SJSA1 (cell line): Measurements from ENCODE around the gene ERVMER34-1. TPM values are rescaled to one million over a fixed set of nuclear protein-coding genes. Genes with fewer than 3 reads are reported as not detected.
A peak's percentile ranks its signal among the peaks of the same experiment; 100 is the strongest.

ENCODE experiments used
- DNase-seq, 2 experiments: peaks; one replicate each; pipeline ENCODE4 v3.0.0-alpha.2; 2015 to 2020; ENCODE audit warnings: low spot score in 2 of 2, low read depth in 1 of 2
- H3K27ac ChIP-seq: fragments of 250-450 bp; sonication (Bioruptor Pico); 2 replicates; pipeline ENCODE4 v1.5.1; 2020; ENCODE audit warnings: mild to moderate bottlenecking, moderate library complexity
- H3K27me3 ChIP-seq: fragments of 250-450 bp; sonication (Bioruptor Pico); replicated peaks from 2 replicates; pipeline ENCODE4 v1.5.1; 2020; ENCODE audit warnings: mild to moderate bottlenecking, moderate library complexity
- H3K36me3 ChIP-seq: fragments of 250-450 bp; sonication (Bioruptor Pico); 2 replicates; pipeline ENCODE4 v1.5.1; 2020; ENCODE audit warnings: mild to moderate bottlenecking
- H3K4me1 ChIP-seq: fragments of 250-450 bp; sonication (Bioruptor Pico); replicated peaks from 2 replicates; pipeline ENCODE4 v1.6.1; 2021; ENCODE audit warnings: mild to moderate bottlenecking
- H3K4me3 ChIP-seq: fragments of 250-450 bp; sonication (Bioruptor Pico); 2 replicates; pipeline ENCODE4 v1.5.1; 2020; ENCODE audit warnings: mild to moderate bottlenecking
- H3K9me3 ChIP-seq: fragments of 250-450 bp; sonication (Bioruptor Pico); replicated peaks from 2 replicates; pipeline ENCODE4 v1.5.1; 2020; ENCODE audit warnings: mild to moderate bottlenecking
- total RNA-seq: library from RNA; depleted of rRNA; stranded (reverse); fragments of >200 nt; shearing (Covaris generic); gene quantifications from 2 replicates; pipeline ENCODE4 v1.2.3, GENCODE V29; 2014

ERVMER34-1 gene
- total RNA-seq, 1 experiment from 2014 or later, result not detected

GRCh38 chr4:52714597-52715254 lies 36.5 kb downstream of the ERVMER34-1 start:
- Histone ChIP-seq H3K27me3 (no peaks in the 10 kb centered on the region), H3K27ac (no peak overlapping the region), H3K36me3 (peaks cover 52% of the 10 kb centered on the region), H3K4me3 (no peak overlapping the region), H3K4me1 (peaks cover 21% of the 10 kb centered on the region), H3K9me3 (no peaks in the 10 kb centered on the region)
- no peak for DNase-seq

- Histone ChIP-seq H3K4me3 (peak overlapping the region; percentile 76), H3K36me3 (peaks cover 48% of the 10 kb centered on the region), H3K9me3 (no peaks in the 10 kb centered on the region), H3K27me3 (no peaks in the 10 kb centered on the region), H3K27ac (no peak overlapping the region), H3K4me1 (peaks cover 21% of the 10 kb centered on the region)
- DNase-seq, result no peak
These were observed 37.7 kb downstream of the ERVMER34-1 start for GRCh38 chr4:52713456-52713937.

- Histone ChIP-seq H3K36me3 (peaks cover 48% of the 10 kb centered on the region), H3K27ac (peak overlapping the region; percentile 59), H3K4me1 (peaks cover 21% of the 10 kb centered on the region), H3K9me3 (no peaks in the 10 kb centered on the region), H3K27me3 (no peaks in the 10 kb centered on the region), H3K4me3 (peak overlapping the region; percentile 76)
- DNase-seq, result peak; percentile 93 to 99
These were observed 38.7 kb downstream of the ERVMER34-1 start for GRCh38 chr4:52712251-52713130.

- H3K27ac ChIP-seq, result no peak overlapping the region
- no peaks in the 10 kb centered on the region for H3K9me3 ChIP-seq
- no peaks in the 10 kb centered on the region for H3K27me3 ChIP-seq
- DNase-seq, result no peak
- peaks cover 45% of the 10 kb centered on the region for H3K36me3 ChIP-seq
- H3K4me3 ChIP-seq, result peak overlapping the region; percentile 76
- H3K4me1 ChIP-seq, result peaks cover 21% of the 10 kb centered on the region
These were observed 39.4 kb downstream of the ERVMER34-1 start for GRCh38 chr4:52711834-52712250.

GRCh38 chr4:52711272-52711671 lies 40.0 kb downstream of the ERVMER34-1 start:
- H3K9me3 ChIP-seq, result no peaks in the 10 kb centered on the region
- peaks cover 39% of the 10 kb centered on the region for H3K36me3 ChIP-seq
- H3K4me1 ChIP-seq, result peaks cover 21% of the 10 kb centered on the region
- H3K4me3 ChIP-seq, result no peak overlapping the region
- no peak overlapping the region for H3K27ac ChIP-seq
- no peaks in the 10 kb centered on the region for H3K27me3 ChIP-seq
- DNase-seq, result no peak

GRCh38 chr4:52709155-52709554 lies 42.1 kb downstream of the ERVMER34-1 start:
- Histone ChIP-seq H3K4me1 (peaks cover 15% of the 10 kb centered on the region), H3K27ac (no peak overlapping the region), H3K4me3 (no peak overlapping the region), H3K9me3 (no peaks in the 10 kb centered on the region), H3K27me3 (no peaks in the 10 kb centered on the region), H3K36me3 (peaks cover 18% of the 10 kb centered on the region)
- no peak for DNase-seq

GRCh38 chr4:52704661-52705060 lies 46.6 kb downstream of the ERVMER34-1 start:
- Histone ChIP-seq H3K4me1 (no peaks in the 10 kb centered on the region), H3K9me3 (no peaks in the 10 kb centered on the region), H3K27ac (no peak overlapping the region), H3K4me3 (no peak overlapping the region), H3K27me3 (no peaks in the 10 kb centered on the region), H3K36me3 (no peaks in the 10 kb centered on the region)
- DNase-seq, result no peak

GRCh38 chr4:52704133-52704532 lies 47.1 kb downstream of the ERVMER34-1 start:
- DNase-seq, result no peak
- H3K36me3 ChIP-seq, result no peaks in the 10 kb centered on the region
- no peak overlapping the region for H3K4me3 ChIP-seq
- no peaks in the 10 kb centered on the region for H3K4me1 ChIP-seq
- no peak overlapping the region for H3K27ac ChIP-seq
- no peaks in the 10 kb centered on the region for H3K9me3 ChIP-seq
- no peaks in the 10 kb centered on the region for H3K27me3 ChIP-seq

- Histone ChIP-seq H3K4me1 (peaks cover 4% of the 10 kb centered on the region; the same call in 1 of the 2 replicates), H3K4me3 (no peak overlapping the region)
These were observed 50.0 kb downstream of the ERVMER34-1 start for GRCh38 chr4:52701207-52701606.

GRCh38 chr4:52694936-52695335 lies 56.3 kb downstream of the ERVMER34-1 start:
- DNase-seq, result no peak
- Histone ChIP-seq H3K4me1 (peaks cover 4% of the 10 kb centered on the region; the same call in 1 of the 2 replicates), H3K4me3 (no peak overlapping the region), H3K36me3 (no peaks in the 10 kb centered on the region), H3K27me3 (no peaks in the 10 kb centered on the region; the same call in 1 of the 2 replicates), H3K9me3 (peaks cover 5% of the 10 kb centered on the region; the same call in 1 of the 2 replicates), H3K27ac (no peak overlapping the region)

More at GRCh38 chr4:52701207-52701606, 50.0 kb downstream of the ERVMER34-1 start:
- no peak overlapping the region for H3K27ac ChIP-seq
- no peaks in the 10 kb centered on the region for H3K27me3 ChIP-seq
- no peak for DNase-seq
- H3K9me3 ChIP-seq, result no peaks in the 10 kb centered on the region
- no peaks in the 10 kb centered on the region for H3K36me3 ChIP-seq

GRCh38 chr4:52693492-52693891 lies 57.7 kb downstream of the ERVMER34-1 start:
- no peak overlapping the region for H3K27ac ChIP-seq
- no peak overlapping the region for H3K4me3 ChIP-seq
- H3K9me3 ChIP-seq, result peaks cover 5% of the 10 kb centered on the region; the same call in 1 of the 2 replicates
- H3K4me1 ChIP-seq, result peaks cover 4% of the 10 kb centered on the region; the same call in 1 of the 2 replicates
- no peaks in the 10 kb centered on the region for H3K36me3 ChIP-seq
- no peaks in the 10 kb centered on the region; the same call in 1 of the 2 replicates for H3K27me3 ChIP-seq
- no peak for DNase-seq
